SK-N-SH (cell line): Measurements from ENCODE around the gene DYNLT3. TPM values are rescaled to one million over a fixed set of nuclear protein-coding genes. Genes with fewer than 3 reads are reported as not detected.

Experiments
- CTCF ChIA-PET: fragments of 300-600, 350-600 bp; formaldehyde crosslinking; extraction: SDS; loops from one replicate; lab custom pipeline; 2021; lab: Yijun Ruan, JAX
- POLR2A ChIA-PET: fragments of 350-600 bp; sonication (Branson Sonifier 250); formaldehyde crosslinking; extraction: SDS; loops from one replicate; lab custom pipeline; 2020; ENCODE audit warnings: antibody characterized with exemption, inconsistent platforms; lab: Yijun Ruan, JAX
- DNase-seq: peaks from one replicate; pipeline ENCODE4 v3.0.0; 2012
- H2AFZ ChIP-seq: fragments of 200-600 bp; sonication (generic); 2 replicates; pipeline ENCODE4 v1.8.1; 2016; ENCODE audit warnings: antibody characterized with exemption, mild to moderate bottlenecking, low read depth
- H3F3A ChIP-seq: fragments of 200-600 bp; sonication (generic); replicated peaks from 2 replicates; pipeline ENCODE3; 2016; ENCODE audit warnings: antibody characterized with exemption, mild to moderate bottlenecking; ENCODE audit not compliant: insufficient read depth
- H3K27ac ChIP-seq, 2 experiments: fragments of 200-500 bp in 1 of 2; fragments of 200-600 bp in 1 of 2; sonication (Bioruptor generic) in 1 of 2; sonication (generic), shearing (Covaris generic) in 1 of 2; 2 replicates each; pipeline versions ENCODE4 v1.5.1 to v1.6.1; 2014 to 2016; ENCODE audit warnings: low read depth in 2 of 2, inconsistent platforms in 1 of 2, low read length in 1 of 2, mild to moderate bottlenecking in 1 of 2, mixed read lengths in 1 of 2
- H3K27me3 ChIP-seq: fragments of 200-600 bp; sonication (generic), shearing (Covaris generic); 2 replicates; pipeline ENCODE4 v1.6.1; 2016; ENCODE audit warnings: mixed run types; ENCODE audit not compliant: insufficient read depth
- H3K36me3 ChIP-seq, 2 experiments: fragments of 200-500 bp in 1 of 2; fragments of 200-600 bp in 1 of 2; sonication (Bioruptor generic) in 1 of 2; sonication (generic) in 1 of 2; replicated peaks in 1 of 2; 2 replicates each; pipeline versions ENCODE3 to v1.5.1; 2014 to 2016; ENCODE audit warnings: low read length in 1 of 2, mild to moderate bottlenecking in 1 of 2; ENCODE audit not compliant: insufficient read depth in 2 of 2, control insufficient read depth in 1 of 2
- H3K4me1 ChIP-seq, 2 experiments: fragments of 200-500 bp in 1 of 2; fragments of 200-600 bp in 1 of 2; sonication (Bioruptor generic) in 1 of 2; sonication (generic), shearing (Covaris generic) in 1 of 2; 2 replicates each; pipeline versions ENCODE4 v1.5.1 to v1.6.1; 2014 to 2016; ENCODE audit warnings: low read depth in 1 of 2, low read length in 1 of 2, mixed run types in 1 of 2; ENCODE audit not compliant: insufficient read depth in 2 of 2, control insufficient read depth in 1 of 2
- H3K4me2 ChIP-seq: fragments of 200-600 bp; sonication (generic), shearing (Covaris generic); 2 replicates; pipeline ENCODE4 v1.6.1; 2017; ENCODE audit warnings: mixed run types
- H3K4me3 ChIP-seq, 2 experiments: fragments of 200-500 bp in 1 of 2; fragments of 200-600 bp in 1 of 2; sonication (Bioruptor generic) in 1 of 2; sonication (generic), shearing (Covaris generic) in 1 of 2; 2 replicates each; pipeline versions ENCODE4 v1.5.1 to v1.8.1; 2014 to 2016; ENCODE audit warnings: low read depth in 2 of 2, inconsistent platforms in 1 of 2, low read length in 1 of 2, mild to moderate bottlenecking in 1 of 2, mixed read lengths in 1 of 2, moderate library complexity in 1 of 2
- H3K79me2 ChIP-seq: fragments of 200-600 bp; sonication (generic); 2 replicates; pipeline ENCODE4 v1.8.1; 2017; ENCODE audit warnings: mild to moderate bottlenecking; ENCODE audit not compliant: insufficient read depth
- H3K9ac ChIP-seq: fragments of 200-600 bp; sonication (generic); 2 replicates; pipeline ENCODE4 v1.6.1; 2017; ENCODE audit warnings: mixed run types
- H3K9me2 ChIP-seq: fragments of 200-600 bp; sonication (generic); 2 replicates; pipeline ENCODE4 v1.6.1; 2017; ENCODE audit warnings: mixed run types
- H3K9me3 ChIP-seq: fragments of 200-600 bp; sonication (generic); 2 replicates; pipeline ENCODE4 v1.6.1; 2017; ENCODE audit warnings: mixed run types, mild to moderate bottlenecking, moderate library complexity
- H4K20me1 ChIP-seq: fragments of 200-600 bp; sonication (generic); 2 replicates; pipeline ENCODE4 v1.6.1; 2017; ENCODE audit warnings: mild to moderate bottlenecking, mixed run types; ENCODE audit not compliant: insufficient read depth
- ELF1 ChIP-seq: IDR thresholded peaks from 2 replicates; pipeline ENCODE4 v1.4.0; 2012
- FOSL2 ChIP-seq: IDR thresholded peaks from 2 replicates; pipeline ENCODE4 v1.4.0; 2012; ENCODE audit warnings: low read depth, mild to moderate bottlenecking, moderate library complexity, borderline replicate concordance
- FOXJ3 ChIP-seq: sonication (generic); formaldehyde crosslinking; IDR thresholded peaks from 2 replicates; pipeline ENCODE4 v1.5.1; 2020; ENCODE audit warnings: mild to moderate bottlenecking, missing genetic modification reagents
- GABPA ChIP-seq: IDR thresholded peaks from 2 replicates; pipeline ENCODE4 v1.4.0; 2012; ENCODE audit warnings: low read depth, mild to moderate bottlenecking
- GATA2 ChIP-seq: sonication (generic); formaldehyde crosslinking; IDR thresholded peaks from 2 replicates; pipeline ENCODE4 v1.5.0; 2020; ENCODE audit warnings: mild to moderate bottlenecking, missing genetic modification reagents
- JUND ChIP-seq: IDR thresholded peaks from 2 replicates; pipeline ENCODE4 v1.4.0; 2012
- MAX ChIP-seq: IDR thresholded peaks from 2 replicates; pipeline ENCODE4 v1.4.0; 2012; ENCODE audit warnings: low read depth
- MEF2A ChIP-seq: IDR thresholded peaks from 2 replicates; pipeline ENCODE4 v1.4.0; 2012; ENCODE audit warnings: low read depth, borderline replicate concordance
- MXI1 ChIP-seq: IDR thresholded peaks from 2 replicates; pipeline ENCODE4 v1.6.1; 2012; ENCODE audit warnings: mild to moderate bottlenecking, low read depth, low read length, improper control_type of control experiment
- NRF1 ChIP-seq: IDR thresholded peaks from 2 replicates; pipeline ENCODE4 v1.6.1; 2012; ENCODE audit warnings: low read depth, mild to moderate bottlenecking, low read length
- POLR2AphosphoS5 ChIP-seq: IDR thresholded peaks from 2 replicates; pipeline ENCODE4 v1.6.1; 2012; ENCODE audit warnings: low read depth, low read length
- RAD21 ChIP-seq: IDR thresholded peaks from 2 replicates; pipeline ENCODE4 v1.6.1; 2012; ENCODE audit warnings: mild to moderate bottlenecking, low read length
- REST ChIP-seq: IDR thresholded peaks from 2 replicates; pipeline ENCODE4 v1.6.1; 2012; ENCODE audit warnings: mild to moderate bottlenecking, low read depth, low read length, moderate library complexity
- RXRA ChIP-seq: IDR thresholded peaks from 2 replicates; pipeline ENCODE4 v1.4.0; 2012; ENCODE audit warnings: low read depth, mild to moderate bottlenecking, borderline replicate concordance
- USF2 ChIP-seq: fragments of 150-350 bp; IDR thresholded peaks from 2 replicates; pipeline ENCODE4 v1.6.1; 2017; ENCODE audit warnings: antibody characterized with exemption, low read length, low read depth, borderline replicate concordance
- WGBS: methylation state at CpG from one replicate; pipeline ENCODE4 v1.1.6; 2017; ENCODE audit warnings: low lambda C conversion rate; 5-methylcytosine and 5-hydroxymethylcytosine counted together
- polyA plus RNA-seq, 3 experiments: library from polyadenylated mRNA; depleted of rRNA; stranded (reverse); fragments of >200 nt; gene quantifications; 2 replicates each; pipeline ENCODE4 v1.2.3, GENCODE V29; 2012
- TF ChIP-seq, protein P1 (sequence below): IDR thresholded peaks from 2 replicates; pipeline ENCODE4; 2012

Gene DYNLT3
- polyA plus RNA-seq, 1 of the 3 experiments (the other 2 are of a cell fraction) = 7.3 TPM

DNA sequence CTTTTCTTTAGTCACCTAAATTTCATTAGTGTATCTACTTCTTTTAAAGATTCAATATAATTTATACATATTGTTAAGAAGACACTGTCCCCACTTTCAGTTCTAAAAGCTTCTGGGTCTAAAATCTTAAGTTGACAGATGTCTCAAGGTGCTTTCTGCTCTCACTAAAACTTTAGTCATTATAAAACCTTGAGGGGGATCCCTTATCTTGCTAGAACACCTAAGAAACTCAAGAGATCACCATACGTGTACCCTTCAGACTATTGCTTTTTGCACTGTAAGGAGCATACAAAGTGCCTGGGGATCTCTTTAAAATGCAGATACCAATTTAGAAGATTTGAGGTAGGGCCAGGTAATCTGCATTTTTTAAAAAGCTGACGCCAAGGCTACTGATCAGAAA lies 37.4 kb downstream of the DYNLT3 start:
- Histone ChIP-seq H2AFZ (no peak overlapping the region), H3K9me3 (no peaks in the 10 kb centered on the region)

More for the DNA sequence above, 37.4 kb downstream of the DYNLT3 start:
- CTCF ChIA-PET = interaction anchor here (1.2 kb wide), 1 partner anchor 15 kb away, joined by 5 read pairs; no protein-coding TSS in a partner anchor
- Histone ChIP-seq H4K20me1 (no peaks in the 10 kb centered on the region), H3K4me3 (no peak overlapping the region), H3K27ac (no peak overlapping the region), H3K79me2 (no peaks in the 10 kb centered on the region), H3F3A (no peaks in the 10 kb centered on the region), H3K27me3 (peaks cover 15% of the 10 kb centered on the region), H3K4me2 (no peak overlapping the region), H3K9me2 (no peaks in the 10 kb centered on the region), H3K9ac (no peak overlapping the region), H3K36me3 (no peaks in the 10 kb centered on the region), H3K4me1 (no peaks in the 10 kb centered on the region)
- WGBS = 11% methylated on average over 2 of the region's 2 CpGs
- POLR2A ChIA-PET = no interaction called here
- TF ChIP-seq MEF2A (no peak), ELF1 (no peak), NRF1 (no peak), MXI1 (no peak), POLR2AphosphoS5 (no peak), USF2 (no peak), REST (no peak), RAD21 (no peak), JUND (no peak), GATA2 (CRISPR knock-in tag) (no peak), MAX (no peak), FOSL2 (no peak), GABPA (no peak), FOXJ3 (no peak), RXRA (no peak)
- TF ChIP-seq, protein P1, sequence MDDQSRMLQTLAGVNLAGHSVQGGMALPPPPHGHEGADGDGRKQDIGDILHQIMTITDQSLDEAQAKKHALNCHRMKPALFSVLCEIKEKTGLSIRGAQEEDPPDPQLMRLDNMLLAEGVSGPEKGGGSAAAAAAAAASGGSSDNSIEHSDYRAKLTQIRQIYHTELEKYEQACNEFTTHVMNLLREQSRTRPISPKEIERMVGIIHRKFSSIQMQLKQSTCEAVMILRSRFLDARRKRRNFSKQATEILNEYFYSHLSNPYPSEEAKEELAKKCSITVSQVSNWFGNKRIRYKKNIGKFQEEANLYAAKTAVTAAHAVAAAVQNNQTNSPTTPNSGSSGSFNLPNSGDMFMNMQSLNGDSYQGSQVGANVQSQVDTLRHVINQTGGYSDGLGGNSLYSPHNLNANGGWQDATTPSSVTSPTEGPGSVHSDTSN = no peak
- no peak for DNase-seq
